Measurements from ENCODE around the gene ZNF329.
"Not testable (repeated sequence)": the region's sequence is repeated elsewhere in the genome, so short reads cannot be mapped to it uniquely, and the experiment has no call there.

Gene ZNF329

DNA sequence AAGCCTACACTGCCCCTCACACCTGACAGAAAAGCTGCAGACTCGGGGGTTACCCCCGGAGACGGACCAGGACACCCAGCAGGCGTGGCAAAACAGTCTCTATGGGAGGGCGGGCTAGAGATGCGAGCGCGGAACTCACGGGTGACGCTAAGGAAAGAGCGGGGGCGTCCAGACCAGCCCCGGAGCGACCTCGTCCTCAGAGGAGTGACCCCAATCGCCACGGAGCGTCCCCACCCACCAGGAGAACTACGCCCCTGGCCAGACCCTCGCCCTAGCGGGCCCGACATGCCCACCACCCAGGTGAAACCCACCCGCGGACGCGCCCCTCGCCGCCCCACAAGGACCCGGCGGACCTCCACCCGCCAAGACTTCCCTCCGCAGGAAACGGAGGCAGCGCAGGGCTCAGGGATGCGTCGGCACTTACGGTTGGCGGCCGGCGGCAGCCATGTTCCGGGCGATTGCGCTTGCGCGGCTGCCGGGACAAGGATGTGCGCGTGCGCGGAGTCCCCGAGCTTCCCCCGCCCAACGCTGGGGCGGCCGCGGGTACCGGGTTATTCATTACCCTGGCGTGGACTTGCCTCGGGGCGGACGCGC, at the start of gene ZNF329:
Gene ZNF329, minus strand, starts transcription at position 462 of the 594 bp plus-strand sequence. CDS start 21,286 bp downstream, outside the sequence.
- DNase-seq: peak; percentile 64

DNA sequence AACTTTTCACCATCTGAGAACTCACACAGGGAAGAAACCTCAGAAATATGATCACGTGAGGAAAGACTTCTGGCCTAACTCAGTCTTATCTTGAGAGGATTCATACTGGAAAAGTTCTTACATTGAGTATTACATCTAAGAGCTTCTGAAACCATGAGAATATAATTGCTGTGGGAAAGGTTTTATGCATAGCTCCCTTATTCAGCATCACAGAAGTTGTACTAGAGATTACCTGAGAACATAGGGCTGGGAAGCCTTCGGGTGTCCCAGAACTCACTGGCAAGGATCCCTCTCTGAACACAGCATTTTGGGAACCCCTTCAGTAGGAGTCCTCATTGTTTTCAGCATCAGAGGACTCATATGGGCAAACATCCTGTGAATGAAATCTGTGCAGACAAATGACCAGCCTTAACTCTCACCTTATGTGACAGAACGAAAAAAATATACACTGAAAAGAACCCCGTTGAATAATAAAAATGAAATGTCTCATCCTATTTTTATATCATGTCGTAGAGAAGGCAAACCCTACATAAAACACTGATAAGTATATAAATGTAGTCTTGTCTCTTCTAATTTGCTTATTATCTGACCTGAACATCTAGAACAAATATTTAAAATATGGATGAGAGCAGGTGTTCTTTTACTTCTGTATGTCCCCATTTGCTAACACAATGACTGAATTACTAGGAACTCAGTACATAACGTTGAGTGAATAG, 46.5 kb upstream of the ZNF329 start:
- no peak for DNase-seq

GRCh38 chr19:58183817-58184215, 33.2 kb upstream of the ZNF329 start:
- no peak for DNase-seq

DNA sequence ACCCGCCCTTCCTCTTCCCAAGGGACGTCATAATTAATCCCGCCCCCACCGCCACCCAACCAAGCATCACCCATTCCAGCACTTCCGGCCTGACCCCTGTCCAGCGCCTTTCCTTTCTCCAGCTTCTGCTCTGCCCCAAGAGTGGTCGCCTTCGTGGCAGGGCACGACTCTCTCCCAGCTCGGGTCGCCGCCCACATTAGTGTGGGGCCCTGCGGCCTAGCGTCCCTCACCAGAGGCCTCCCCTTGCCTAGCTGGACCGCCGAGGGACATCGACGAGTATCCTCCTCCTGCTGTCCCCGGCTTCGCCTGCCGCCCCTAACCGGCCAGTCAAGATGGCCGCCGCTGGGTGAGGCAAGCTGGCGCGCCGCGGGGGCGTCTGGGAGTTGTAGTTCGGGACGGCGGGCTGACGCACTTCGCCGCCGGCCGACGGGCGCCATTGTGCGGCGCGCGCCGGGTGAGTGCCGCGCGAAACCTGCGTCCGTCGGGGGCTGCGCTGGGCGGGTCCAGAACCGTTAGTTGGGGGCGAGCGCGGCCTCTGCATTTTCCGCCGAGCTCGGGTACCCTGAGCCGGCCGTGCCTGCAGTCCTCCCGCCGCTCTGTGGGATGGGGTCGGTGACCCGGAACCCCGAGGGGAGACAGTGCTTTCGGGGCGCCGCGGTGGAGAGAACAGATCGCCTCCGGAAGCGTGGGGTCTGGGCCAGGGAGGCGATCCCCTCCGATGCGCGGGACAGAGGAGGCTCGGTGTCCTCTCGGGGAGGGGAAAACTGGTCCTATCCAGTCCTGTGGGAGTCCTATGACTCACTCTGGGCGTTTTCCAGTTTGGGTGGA, 32.6 kb upstream of the ZNF329 start, which contains the start of gene ZNF274:
Gene ZNF274, plus strand, starts transcription at position 73 of the 828 bp plus-strand sequence. CDS start 905 bp downstream, outside the sequence.
- DNase-seq: peak; percentile 72

DNA sequence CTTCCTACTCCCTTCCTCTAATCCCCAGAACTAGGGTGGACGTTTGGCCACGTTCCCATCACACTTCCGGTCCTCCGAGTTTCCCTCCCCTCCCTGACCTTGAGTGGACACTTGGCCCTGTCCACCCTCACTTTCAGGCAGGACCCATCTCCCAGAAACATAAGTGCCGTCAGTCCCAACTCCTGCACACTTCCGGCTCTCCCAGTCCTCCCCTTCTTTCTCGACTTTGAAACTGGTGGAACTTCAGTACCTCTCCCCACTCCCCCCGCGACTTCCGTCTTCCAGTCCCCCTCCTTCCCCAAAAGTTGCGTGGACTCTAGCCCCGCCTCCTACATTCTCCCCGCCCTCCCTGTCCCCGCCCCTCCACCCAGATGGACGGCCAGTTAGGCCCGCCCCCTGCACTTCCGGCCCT, 32.0 kb upstream of the ZNF329 start:
- no peak for DNase-seq

- DNase-seq: no peak
These were observed 31.4 kb upstream of the ZNF329 start for GRCh38 chr19:58181902-58182576.

DNA sequence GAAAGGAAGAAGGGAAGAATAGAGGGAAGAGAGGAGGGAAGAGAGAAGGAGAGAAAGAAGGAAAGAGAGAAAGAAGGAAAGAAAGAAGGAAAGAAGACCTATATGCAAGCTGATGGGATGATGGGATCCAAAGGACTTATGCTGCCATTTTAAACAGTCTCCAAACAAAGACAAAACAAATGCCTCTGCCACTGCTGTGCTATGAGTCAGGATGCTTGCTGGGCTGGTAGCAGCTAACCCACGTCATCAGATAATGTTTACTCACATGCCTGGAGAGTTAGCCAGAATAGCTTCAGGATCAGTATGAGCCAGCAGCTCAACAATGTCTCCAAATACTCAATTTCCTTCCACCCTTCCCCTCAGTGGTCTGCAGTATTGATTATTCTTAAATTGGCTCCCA, 20.3 kb upstream of the ZNF329 start:
- DNase-seq: no peak

- no peak for DNase-seq
These were observed 16.2 kb upstream of the ZNF329 start for GRCh38 chr19:58166708-58167280.

DNA sequence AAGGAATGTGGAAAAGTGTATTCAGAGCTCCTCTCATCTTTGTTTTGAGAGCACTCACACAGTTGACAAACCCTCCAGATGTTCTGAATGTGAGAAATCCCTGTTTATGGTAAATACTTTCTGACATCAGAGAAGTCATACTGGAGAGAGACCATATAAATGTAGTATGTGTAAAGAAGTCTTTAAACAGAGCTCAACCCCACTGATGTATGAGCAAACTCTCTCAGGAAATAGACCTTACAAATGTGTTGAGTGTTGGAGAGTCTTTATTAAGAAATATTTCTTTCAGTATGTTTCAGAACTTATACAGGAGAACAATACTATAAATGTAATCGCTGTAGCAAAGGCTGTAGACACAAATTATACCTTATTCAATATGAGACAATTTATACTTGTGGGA, 15.7 kb upstream of the ZNF329 start:
- no peak for DNase-seq

- no peak for DNase-seq
These were observed 6.6 kb upstream of the ZNF329 start for GRCh38 chr19:58157045-58157728.

DNA sequence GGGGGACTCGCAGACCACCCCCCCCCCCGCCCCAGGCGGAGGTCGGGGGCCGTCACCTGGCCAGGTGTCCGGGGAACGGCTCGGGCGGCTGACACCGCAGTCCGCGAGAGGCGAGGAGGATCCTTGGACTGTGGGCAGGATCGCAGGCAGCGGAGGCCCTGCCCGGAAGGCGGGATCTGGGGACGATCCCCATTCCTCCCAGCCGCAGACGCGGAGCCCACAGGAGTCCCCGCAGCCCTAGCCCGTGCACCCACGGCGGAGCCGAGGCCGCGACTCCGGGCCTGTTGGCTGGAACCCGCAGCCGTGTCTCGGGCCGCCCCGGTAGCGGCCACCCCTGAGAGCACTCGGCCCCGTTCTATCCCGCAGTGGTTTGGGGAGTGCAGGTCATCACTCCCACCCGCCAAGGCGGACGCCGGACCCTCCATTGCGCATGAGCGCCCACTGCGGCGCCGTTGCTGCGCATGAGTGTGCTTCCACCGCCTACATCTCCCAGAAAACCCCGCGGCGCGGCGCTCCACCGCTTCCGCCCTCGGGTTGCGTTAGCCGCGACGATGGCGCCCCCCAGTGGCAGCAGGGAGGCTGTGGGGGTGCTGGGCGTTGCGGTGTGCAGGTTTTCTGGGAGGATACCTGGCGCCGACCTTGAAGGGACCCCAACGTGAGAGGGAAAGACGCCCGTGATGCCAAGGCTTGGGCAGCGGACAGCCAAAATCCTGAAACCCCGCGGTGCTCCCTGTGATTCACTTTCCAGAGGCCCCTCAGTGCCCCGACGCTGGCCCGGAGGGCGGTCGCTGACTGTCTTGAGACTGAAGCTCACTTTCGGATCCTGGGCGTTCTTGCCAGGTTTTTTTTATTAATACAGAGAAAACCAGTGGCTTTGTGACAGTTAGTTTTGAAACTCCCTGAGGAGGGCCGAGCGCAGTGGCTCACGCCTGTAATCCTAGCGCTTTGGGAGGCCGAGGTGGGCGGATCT, 4.4 kb upstream of the ZNF329 start:
- peak; percentile 71 for DNase-seq

DNA sequence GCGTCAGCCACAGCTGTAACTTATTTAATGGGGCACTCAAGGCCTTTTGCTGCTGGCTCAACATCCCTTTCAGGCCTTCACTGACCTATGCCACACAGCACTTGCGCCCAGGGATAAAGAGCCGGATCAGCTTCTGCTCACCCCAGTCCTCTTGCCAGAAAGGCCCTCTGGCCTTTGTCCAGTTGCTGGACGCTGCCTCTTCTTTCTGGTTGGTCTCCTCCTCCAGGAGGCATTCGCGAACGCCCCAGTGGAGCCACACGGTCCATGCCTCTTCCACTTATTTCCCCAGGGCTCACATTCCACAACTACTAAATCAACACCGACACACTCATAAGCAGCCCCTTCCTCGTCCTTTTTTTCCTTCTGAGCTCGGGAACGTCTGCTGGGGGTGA, 3.7 kb upstream of the ZNF329 start:
- DNase-seq: no peak

GRCh38 chr19:58153386-58153785, 2.8 kb upstream of the ZNF329 start:
- no peak for DNase-seq

DNA sequence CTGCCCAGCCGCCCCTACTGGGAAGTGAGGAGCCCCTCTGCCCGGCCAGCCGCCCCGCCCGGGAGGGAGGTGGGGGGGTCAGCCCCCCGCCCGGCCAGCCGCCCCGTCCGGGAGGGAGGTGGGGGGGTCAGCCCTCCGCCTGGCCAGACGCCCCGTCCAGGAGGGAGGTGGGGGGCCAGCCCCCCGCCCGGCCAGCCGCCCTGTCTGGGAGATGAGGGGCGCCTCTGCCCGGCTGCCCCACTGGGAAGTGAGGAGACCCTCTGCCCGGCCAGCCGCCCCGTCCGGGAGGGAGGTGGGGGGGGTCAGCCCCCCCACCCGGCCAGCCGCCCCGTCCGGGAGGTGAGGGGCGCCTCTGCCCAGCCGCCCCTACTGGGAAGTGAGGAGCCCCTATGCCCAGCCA, 3.1 kb downstream of the ZNF329 start:
- DNase-seq: not testable (repeated sequence)

- no peak for DNase-seq
These were observed 4.7 kb downstream of the ZNF329 start for GRCh38 chr19:58145849-58146248.

- no peak for DNase-seq
These were observed 16.3 kb downstream of the ZNF329 start for GRCh38 chr19:58134244-58134643.

DNA sequence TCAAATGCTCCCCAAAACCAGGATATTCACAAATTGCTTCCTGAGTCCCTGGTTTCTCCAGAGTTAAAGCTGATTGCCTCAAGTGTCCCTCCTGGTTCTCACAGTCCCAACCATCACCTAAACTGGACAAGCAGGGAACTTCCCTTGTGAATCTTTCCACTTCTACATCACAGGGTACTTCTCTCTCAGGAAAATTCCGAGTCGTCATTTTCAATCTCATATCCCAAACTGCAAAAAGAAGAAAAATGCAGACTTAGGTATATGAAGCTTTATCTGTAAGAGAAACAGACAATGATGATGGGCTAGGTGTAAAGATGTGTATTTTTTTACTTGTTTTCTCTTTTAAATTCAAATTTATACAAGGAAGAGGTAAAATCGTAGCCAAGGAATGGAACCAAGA, 21.3 kb downstream of the ZNF329 start:
- DNase-seq: no peak

DNA sequence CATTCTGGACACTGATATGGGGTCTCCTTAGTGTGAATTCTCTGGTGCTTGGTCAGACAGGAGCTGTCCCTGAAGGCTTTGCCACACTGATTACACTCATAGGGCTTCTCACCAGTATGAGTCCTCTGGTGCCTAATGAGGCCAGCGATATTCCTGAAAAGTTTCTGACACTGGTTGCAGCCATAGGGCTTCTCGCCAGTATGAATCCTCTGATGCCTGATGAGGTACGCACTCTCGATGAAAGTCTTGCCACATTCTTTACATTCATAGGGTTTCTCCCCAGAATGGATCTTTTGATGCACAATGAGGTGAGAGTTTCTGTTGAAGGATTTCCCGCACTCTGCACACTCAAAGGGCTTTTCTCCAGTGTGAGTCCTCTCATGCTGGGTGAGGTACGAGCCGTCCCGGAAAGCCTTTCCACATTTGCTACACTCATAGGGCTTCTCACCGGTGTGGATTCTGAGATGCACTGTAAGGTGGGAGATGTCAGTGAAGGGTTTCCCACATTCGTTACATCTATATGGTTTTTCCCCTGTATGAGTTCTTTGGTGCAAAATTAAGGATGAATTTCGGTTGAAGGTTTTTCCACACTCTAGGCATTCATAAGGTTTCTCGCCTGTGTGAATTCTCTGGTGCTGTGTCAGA, 22.4 kb downstream of the ZNF329 start:
- no peak for DNase-seq

GRCh38 chr19:58123354-58123753, 27.2 kb downstream of the ZNF329 start:
- no peak for DNase-seq

GRCh38 chr19:58118979-58119733, 31.4 kb downstream of the ZNF329 start:
- DNase-seq: no peak
